Suppressor macrophage (primary cell): Measurements from ENCODE around the gene ITGB1BP1.

Experiments used
- DNase-seq, 4 experiments: peaks; one replicate each; pipeline ENCODE4 v3.0.0-alpha.2; 2020 to 2022

The ITGB1BP1 gene

GRCh38 chr2:9377461-9378097 lies 45.7 kb downstream of the ITGB1BP1 start:
- no peak for DNase-seq

DNA sequence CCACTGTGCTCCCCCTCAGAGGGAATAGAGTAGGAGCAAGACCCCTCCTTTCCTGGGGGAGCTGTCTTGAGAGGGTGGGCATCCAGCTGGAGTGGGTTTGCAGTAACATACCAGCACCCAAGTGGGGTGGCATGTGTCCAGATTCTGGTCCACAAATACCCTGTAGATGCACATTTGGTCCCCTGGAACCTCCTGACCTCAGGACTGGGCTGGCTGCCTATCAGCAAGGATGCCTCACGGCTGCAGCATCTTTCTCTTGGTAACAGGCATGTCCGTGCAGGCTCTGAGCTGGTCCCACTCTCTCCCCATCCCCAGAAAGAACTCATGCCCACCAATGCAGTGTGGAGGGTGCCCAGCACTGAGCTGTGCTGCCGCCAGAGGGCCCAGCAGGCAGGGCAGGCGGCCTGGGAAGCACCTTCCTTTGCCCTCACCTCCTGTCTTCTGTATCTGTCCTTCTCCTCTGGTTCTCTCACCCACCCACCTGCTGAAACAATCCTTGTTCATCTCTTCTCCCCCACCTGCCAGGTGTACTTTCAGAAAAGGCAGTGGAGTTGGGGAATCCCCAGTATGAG lies 47.4 kb downstream of the ITGB1BP1 start:
- no peak for DNase-seq

GRCh38 chr2:9374071-9374730 lies 49.1 kb downstream of the ITGB1BP1 start:
- no peak for DNase-seq

GRCh38 chr2:9373476-9373875 lies 49.9 kb downstream of the ITGB1BP1 start:
- no peak for DNase-seq

DNA sequence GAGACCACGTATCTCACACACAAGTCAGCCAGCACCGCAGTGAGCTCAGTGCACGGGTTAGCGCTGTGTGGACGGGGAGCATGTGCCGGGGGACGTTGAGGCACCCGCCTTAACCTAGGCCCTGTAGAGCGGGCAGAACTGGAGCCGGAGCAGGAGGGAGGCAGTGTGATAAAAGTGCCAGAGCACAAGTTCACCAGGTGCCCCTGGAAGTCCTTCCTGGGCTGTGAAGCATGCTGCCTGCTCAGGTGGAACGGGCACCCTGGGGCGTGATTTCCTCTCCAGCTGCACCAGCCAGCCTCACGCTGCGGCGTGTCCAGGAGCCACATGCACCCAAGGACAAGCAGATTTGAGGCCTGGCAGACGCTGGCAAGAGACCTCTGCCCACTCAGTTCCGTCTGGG lies 50.3 kb downstream of the ITGB1BP1 start:
- no peak for DNase-seq

GRCh38 chr2:9370746-9371145 lies 52.6 kb downstream of the ITGB1BP1 start:
- DNase-seq, result no peak

DNA sequence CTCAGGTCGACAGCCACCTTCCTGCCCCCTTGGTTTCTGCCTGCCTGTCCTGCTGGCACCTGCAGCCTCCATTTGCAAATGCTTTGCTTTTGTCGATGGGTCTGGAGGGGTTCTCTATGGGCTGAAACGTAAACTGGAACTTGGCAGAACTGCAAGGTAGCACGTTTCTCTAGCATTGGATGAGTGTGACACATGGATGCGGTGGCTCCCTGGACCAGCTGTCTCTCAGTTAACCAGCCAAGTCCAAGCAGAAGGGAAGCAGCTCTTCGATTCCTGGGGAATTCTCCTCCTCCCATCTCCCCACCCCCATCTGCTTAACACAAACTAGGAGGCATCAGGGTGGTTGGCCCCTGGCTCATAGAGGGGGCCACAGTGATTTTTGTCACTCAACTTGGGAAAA lies 57.3 kb downstream of the ITGB1BP1 start:
- no peak for DNase-seq

DNA sequence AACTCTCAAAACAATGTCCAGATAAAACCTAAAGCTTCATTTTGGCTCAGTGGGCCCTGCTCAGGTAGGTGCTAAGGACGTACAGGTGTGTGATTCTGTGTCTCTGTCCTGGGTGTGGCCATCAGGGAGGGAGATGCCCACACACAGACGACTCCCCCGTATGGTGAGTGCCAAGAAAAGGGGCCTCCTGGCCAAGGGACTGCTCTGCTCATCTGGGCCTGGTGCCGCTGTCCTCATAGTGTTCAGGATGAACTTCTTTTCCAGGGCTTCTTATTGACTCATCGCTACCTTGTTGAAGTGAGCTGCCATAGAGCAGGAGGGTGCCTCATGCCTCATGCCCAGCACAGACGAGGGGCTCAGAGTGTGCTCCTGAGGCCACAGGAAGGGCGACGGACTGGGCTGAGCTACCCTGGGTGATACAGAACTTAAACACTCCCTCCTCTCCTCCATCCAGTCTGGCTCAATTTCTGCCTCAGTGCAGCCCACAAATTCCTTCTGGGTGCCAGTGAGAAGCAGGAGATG lies 57.8 kb downstream of the ITGB1BP1 start:
- no peak for DNase-seq

- no peak for DNase-seq
Measured at GRCh38 chr2:9364791-9365497, 58.4 kb downstream of the ITGB1BP1 start.

DNA sequence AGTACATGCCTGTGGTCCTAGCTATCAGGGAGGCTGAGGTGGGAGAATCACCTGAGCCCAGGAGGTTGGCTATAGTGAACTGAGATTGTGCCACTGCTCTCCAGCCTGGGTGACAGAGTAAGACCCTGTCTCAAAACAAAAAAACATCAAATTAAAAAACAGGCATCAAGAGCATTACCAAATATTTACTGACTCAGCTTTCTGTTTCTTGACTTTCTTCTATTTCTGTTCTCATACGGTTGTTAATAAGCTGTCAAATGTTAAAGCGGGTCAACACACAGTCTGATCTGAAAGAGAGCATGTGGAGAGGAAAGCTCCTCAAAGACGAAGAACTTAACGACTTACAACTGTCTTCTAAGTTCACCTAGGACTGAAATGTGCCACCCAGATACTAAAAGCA lies 59.0 kb downstream of the ITGB1BP1 start:
- no peak for DNase-seq

GRCh38 chr2:9360701-9361100 lies 62.6 kb downstream of the ITGB1BP1 start:
- no peak for DNase-seq

DNA sequence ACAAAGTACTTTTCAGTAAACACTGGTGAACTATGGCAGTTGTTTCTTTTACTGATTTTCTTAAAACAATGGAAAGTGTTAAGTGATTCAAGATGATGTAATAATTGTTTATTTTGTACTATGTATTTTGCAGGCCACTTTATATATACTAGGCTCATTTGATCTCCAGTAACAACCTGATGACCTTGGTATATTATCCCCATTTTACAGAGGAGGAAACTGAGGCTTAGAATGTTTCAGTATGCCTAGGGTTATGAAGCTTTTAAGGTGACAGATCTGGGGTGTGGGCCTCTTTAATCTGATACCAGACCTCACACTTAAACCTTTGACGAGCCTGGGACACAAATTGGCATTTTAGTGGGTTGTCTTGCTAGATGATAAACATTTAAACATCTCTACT lies 63.2 kb downstream of the ITGB1BP1 start:
- DNase-seq, result no peak

- DNase-seq, result no peak
Measured at GRCh38 chr2:9359463-9359862, 63.9 kb downstream of the ITGB1BP1 start.

GRCh38 chr2:9358846-9359245 lies 64.5 kb downstream of the ITGB1BP1 start:
- DNase-seq, result no peak

- DNase-seq, result no peak
Measured at GRCh38 chr2:9356261-9356660, 67.1 kb downstream of the ITGB1BP1 start.

GRCh38 chr2:9355716-9356115 lies 67.6 kb downstream of the ITGB1BP1 start:
- DNase-seq, result no peak

GRCh38 chr2:9355270-9355669 lies 68.1 kb downstream of the ITGB1BP1 start:
- DNase-seq, result no peak

DNA sequence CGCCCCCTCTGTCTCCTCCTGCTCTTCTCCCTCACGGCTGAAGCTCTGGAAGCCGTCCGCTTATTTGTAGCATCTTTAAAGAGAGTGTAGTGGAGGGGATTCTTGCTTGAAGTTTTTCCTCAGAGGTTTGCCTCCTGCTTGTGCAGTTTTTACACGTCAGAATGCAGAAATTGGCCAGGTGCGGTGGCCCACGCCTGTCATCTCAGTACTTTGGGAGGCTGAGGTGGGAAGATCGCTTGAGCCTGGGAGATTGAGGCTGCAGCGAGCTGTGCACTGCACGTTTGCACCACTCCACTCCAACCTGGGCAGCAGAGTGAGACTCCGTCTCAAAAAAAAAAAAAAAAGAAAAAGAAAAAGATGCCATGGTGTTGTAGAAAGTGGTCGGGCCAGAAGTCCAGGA lies 69.0 kb downstream of the ITGB1BP1 start:
- DNase-seq, result no peak
